Measurements from ENCODE around the gene RFC4.

The RFC4 gene

DNA sequence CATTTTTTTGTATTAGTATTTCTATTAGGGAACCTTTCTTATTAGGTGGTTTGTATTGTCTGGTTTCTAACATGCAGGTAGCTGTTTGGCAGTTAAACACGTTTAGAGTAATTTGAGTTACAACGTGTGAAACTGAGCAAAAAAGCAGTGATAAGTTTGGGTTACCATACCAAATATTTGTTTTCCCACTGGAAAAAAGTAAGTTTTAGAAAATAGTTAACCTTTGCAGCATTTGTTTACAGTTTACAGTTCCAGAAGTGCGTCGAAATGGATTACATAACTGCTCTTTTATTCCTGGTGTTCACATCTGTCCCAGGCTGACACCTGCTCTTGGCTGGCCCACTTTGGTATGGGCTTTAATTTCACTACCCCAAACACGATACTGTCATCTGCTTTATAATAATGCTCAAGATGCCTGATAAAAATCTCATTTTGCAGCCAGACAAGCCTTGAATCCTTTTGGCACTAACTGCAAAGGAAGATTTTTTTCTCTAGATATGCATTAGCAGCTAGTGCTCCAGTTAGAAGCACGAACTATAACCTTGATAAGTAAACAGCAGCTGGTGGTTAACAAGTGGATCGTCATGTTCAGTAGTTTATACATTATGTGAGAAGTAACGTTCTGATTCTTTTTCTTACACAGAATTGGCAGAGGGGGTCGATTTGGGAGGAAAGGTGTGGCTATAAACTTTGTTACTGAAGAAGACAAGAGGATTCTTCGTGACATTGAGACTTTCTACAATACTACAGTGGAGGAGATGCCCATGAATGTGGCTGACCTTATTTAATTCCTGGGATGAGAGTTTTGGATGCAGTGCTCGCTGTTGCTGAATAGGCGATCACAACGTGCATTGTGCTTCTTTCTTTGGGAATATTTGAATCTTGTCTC is 17.6 kb downstream of the RFC4 start:
- TF ChIP-seq EZH2phosphoT487 (IDR thresholded peaks at IDR 0.05; ENCODE audit: low read length): no peak
- TF ChIP-seq EZH2 (optimal IDR thresholded peaks at IDR 0.05; ENCODE audit: low read depth, low read length): no peak
- TF ChIP-seq, protein P1, sequence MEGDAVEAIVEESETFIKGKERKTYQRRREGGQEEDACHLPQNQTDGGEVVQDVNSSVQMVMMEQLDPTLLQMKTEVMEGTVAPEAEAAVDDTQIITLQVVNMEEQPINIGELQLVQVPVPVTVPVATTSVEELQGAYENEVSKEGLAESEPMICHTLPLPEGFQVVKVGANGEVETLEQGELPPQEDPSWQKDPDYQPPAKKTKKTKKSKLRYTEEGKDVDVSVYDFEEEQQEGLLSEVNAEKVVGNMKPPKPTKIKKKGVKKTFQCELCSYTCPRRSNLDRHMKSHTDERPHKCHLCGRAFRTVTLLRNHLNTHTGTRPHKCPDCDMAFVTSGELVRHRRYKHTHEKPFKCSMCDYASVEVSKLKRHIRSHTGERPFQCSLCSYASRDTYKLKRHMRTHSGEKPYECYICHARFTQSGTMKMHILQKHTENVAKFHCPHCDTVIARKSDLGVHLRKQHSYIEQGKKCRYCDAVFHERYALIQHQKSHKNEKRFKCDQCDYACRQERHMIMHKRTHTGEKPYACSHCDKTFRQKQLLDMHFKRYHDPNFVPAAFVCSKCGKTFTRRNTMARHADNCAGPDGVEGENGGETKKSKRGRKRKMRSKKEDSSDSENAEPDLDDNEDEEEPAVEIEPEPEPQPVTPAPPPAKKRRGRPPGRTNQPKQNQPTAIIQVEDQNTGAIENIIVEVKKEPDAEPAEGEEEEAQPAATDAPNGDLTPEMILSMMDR (IDR thresholded peaks at IDR 0.05; ENCODE audit: low read length): no peak
- H3F3A ChIP-seq (ENCODE audit: insufficient read depth, low read length): peaks cover 97% of the 10 kb centered on the region
- peaks cover 75% of the 10 kb centered on the region for H4K20me1 ChIP-seq (ENCODE audit: insufficient read depth, low read length)
- H3K4me2 ChIP-seq (ENCODE audit: low read depth, low read length): 0 out of 2 replicates have a peak overlapping the region, but pooled peaks have one; percentile 1
- H3K9ac ChIP-seq (ENCODE audit: low read length): no peak overlapping the region
- DNase-seq: no peak
- H3K27ac ChIP-seq (ENCODE audit: low read length): no peak overlapping the region
- no peak overlapping the region for H2AFZ ChIP-seq (ENCODE audit: low read length)
- no peaks in the 10 kb centered on the region for H3K27me3 ChIP-seq (replicated peaks; ENCODE audit: insufficient read depth, low read length)
- no peaks in the 10 kb centered on the region for H3K9me3 ChIP-seq (replicated peaks; ENCODE audit: insufficient read depth, low read length)
- H3K9me2 ChIP-seq (replicated peaks; ENCODE audit: insufficient read depth, low read length): no peaks in the 10 kb centered on the region
- no peak overlapping the region for H3K4me3 ChIP-seq (ENCODE audit: low read length)
- peaks cover 55% of the 10 kb centered on the region for H3K79me2 ChIP-seq (ENCODE audit: low read length)
- peaks cover 55% of the 10 kb centered on the region for H3K36me3 ChIP-seq (replicated peaks; ENCODE audit: insufficient read depth, low read length)
- peaks cover 19% of the 10 kb centered on the region for H3K4me1 ChIP-seq (ENCODE audit: low read length)

DNA sequence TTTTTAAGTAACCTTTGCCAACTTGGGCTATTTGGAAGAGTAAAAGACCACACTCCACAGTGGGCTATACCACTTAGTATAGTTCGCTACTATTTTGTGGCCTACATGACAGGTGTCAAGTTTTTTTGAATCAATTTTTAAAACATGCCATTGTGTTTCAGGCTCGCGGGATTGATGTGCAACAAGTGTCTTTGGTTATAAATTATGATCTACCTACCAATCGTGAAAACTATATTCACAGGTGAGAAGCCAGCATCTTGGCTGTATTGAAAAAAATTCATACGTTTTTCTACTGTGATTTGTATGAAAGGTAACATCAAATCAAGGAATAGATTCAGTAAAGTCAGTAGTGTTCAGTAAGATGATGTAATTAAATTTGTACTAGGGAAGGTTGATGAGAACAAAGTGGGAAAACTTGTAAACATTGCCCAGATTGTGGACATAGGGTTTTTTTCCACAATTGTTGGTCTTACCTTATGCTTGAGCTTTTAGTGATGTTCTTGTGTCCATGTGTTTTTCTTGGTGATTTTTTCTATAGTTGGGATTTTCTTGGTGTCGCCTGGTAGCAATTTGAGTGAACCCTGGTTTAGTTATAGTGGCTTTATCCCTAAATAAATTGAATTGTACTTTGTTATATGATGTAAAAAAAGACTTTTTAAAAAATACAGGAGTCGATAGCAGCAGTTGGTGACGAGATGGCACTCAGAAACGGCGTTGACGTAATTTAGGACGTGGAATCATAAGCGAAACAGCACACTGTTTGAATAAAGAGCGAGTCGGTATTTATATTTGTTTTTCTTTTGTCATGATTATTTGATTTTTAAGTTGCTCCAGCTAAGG is 18.4 kb downstream of the RFC4 start:
- Histone ChIP-seq H3K9me3 (replicated peaks; ENCODE audit: insufficient read depth, low read length) (no peaks in the 10 kb centered on the region), H2AFZ (ENCODE audit: low read length) (no peak overlapping the region), H3K4me2 (ENCODE audit: low read depth, low read length) (peak overlapping the region; percentile 84; the same call in 1 of the 2 replicates), H3K9ac (ENCODE audit: low read length) (no peak overlapping the region), H3F3A (ENCODE audit: insufficient read depth, low read length) (peaks cover 99% of the 10 kb centered on the region), H3K4me3 (ENCODE audit: low read length) (no peak overlapping the region), H3K36me3 (replicated peaks; ENCODE audit: insufficient read depth, low read length) (peaks cover 57% of the 10 kb centered on the region), H4K20me1 (ENCODE audit: insufficient read depth, low read length) (peaks cover 75% of the 10 kb centered on the region), H3K79me2 (ENCODE audit: low read length) (peaks cover 59% of the 10 kb centered on the region), H3K27me3 (replicated peaks; ENCODE audit: insufficient read depth, low read length) (no peaks in the 10 kb centered on the region), H3K9me2 (replicated peaks; ENCODE audit: insufficient read depth, low read length) (no peaks in the 10 kb centered on the region), H3K4me1 (ENCODE audit: low read length) (peaks cover 19% of the 10 kb centered on the region), H3K27ac (ENCODE audit: low read length) (peak overlapping the region; percentile 89; the same call in 1 of the 2 replicates)
- no peak for DNase-seq
- TF ChIP-seq, protein P1 (IDR thresholded peaks at IDR 0.05; ENCODE audit: low read length): no peak
- TF ChIP-seq EZH2 (optimal IDR thresholded peaks at IDR 0.05; ENCODE audit: low read depth, low read length): no peak
- no peak for TF ChIP-seq EZH2phosphoT487 (IDR thresholded peaks at IDR 0.05; ENCODE audit: low read length)

DNA sequence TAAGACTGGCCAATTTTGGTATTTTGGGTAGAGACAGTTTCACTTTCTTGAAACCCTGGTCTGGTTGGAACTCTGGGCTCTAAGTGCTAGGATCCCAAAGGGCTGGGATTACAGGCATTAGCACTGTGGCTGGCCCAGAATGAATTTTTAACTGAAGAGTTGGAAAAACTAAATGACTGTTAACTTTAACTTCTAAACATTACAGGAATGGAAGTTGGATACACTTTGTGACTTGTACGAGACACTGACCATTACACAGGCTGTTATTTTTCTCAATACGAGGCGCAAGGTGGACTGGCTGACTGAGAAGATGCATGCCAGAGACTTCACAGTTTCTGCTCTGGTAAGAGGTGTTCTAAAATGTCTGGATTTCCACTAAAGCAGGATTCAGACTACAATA is 19.4 kb downstream of the RFC4 start:
- Histone ChIP-seq H3K36me3 (replicated peaks; ENCODE audit: insufficient read depth, low read length) (peaks cover 57% of the 10 kb centered on the region), H3K79me2 (ENCODE audit: low read length) (peaks cover 66% of the 10 kb centered on the region), H3K4me3 (ENCODE audit: low read length) (peak overlapping the region; percentile 98), H3K9me3 (replicated peaks; ENCODE audit: insufficient read depth, low read length) (no peaks in the 10 kb centered on the region), H3K27me3 (replicated peaks; ENCODE audit: insufficient read depth, low read length) (no peaks in the 10 kb centered on the region), H3K4me2 (ENCODE audit: low read depth, low read length) (peak overlapping the region; percentile 84), H3K9me2 (replicated peaks; ENCODE audit: insufficient read depth, low read length) (no peaks in the 10 kb centered on the region), H3F3A (ENCODE audit: insufficient read depth, low read length) (peaks cover 97% of the 10 kb centered on the region), H4K20me1 (ENCODE audit: insufficient read depth, low read length) (peaks cover 75% of the 10 kb centered on the region), H3K4me1 (ENCODE audit: low read length) (peaks cover 21% of the 10 kb centered on the region), H3K9ac (ENCODE audit: low read length) (peak overlapping the region; percentile 96; the same call in 1 of the 2 replicates), H2AFZ (ENCODE audit: low read length) (no peak overlapping the region), H3K27ac (ENCODE audit: low read length) (peak overlapping the region; percentile 89; the same call in 1 of the 2 replicates)
- TF ChIP-seq, protein P1 (IDR thresholded peaks at IDR 0.05; ENCODE audit: low read length): no peak
- TF ChIP-seq EZH2 (optimal IDR thresholded peaks at IDR 0.05; ENCODE audit: low read depth, low read length) (no peak), EZH2phosphoT487 (IDR thresholded peaks at IDR 0.05; ENCODE audit: low read length) (no peak)
- DNase-seq: peak; percentile 42
